ENCODE data around the gene C4orf33.
"Not testable (repeated sequence)": the region's sequence is repeated elsewhere in the genome, so short reads cannot be mapped to it uniquely, and the experiment has no call there.

Gene C4orf33

GRCh38 chr4:129113919-129114318, 18.0 kb downstream of the C4orf33 start:
- H3K27me3 ChIP-seq (replicated peaks; ENCODE audit: control insufficient read depth, insufficient read depth, low read length, poor library complexity, severe bottlenecking): no peaks in the 10 kb centered on the region
- H3K9me3 ChIP-seq (ENCODE audit: control insufficient read depth, low read length): no peaks in the 10 kb centered on the region
- H3K4me3 ChIP-seq (ENCODE audit: insufficient read depth, low read depth, low read length, poor library complexity, severe bottlenecking): no peak overlapping the region
- no peak overlapping the region for H3K27ac ChIP-seq (ENCODE audit: insufficient read depth, low read length, poor library complexity, severe bottlenecking)
- no peaks in the 10 kb centered on the region for H3K36me3 ChIP-seq (ENCODE audit: control insufficient read depth, insufficient read depth, low read length)
- H3K4me1 ChIP-seq (ENCODE audit: control insufficient read depth, insufficient read depth, low read length, poor library complexity, severe bottlenecking): no peaks in the 10 kb centered on the region
- DNase-seq: no peak

GRCh38 chr4:129117705-129118104, 21.8 kb downstream of the C4orf33 start:
- H3K4me1 ChIP-seq (ENCODE audit: control insufficient read depth, insufficient read depth, low read length, poor library complexity, severe bottlenecking): no peaks in the 10 kb centered on the region
- no peaks in the 10 kb centered on the region for H3K9me3 ChIP-seq (ENCODE audit: control insufficient read depth, low read length)
- no peak overlapping the region for H3K4me3 ChIP-seq (ENCODE audit: insufficient read depth, low read depth, low read length, poor library complexity, severe bottlenecking)
- H3K27ac ChIP-seq (ENCODE audit: insufficient read depth, low read length, poor library complexity, severe bottlenecking): no peak overlapping the region
- no peak for DNase-seq
- no peaks in the 10 kb centered on the region for H3K27me3 ChIP-seq (replicated peaks; ENCODE audit: control insufficient read depth, insufficient read depth, low read length, poor library complexity, severe bottlenecking)
- no peaks in the 10 kb centered on the region for H3K36me3 ChIP-seq (ENCODE audit: control insufficient read depth, insufficient read depth, low read length)

DNA sequence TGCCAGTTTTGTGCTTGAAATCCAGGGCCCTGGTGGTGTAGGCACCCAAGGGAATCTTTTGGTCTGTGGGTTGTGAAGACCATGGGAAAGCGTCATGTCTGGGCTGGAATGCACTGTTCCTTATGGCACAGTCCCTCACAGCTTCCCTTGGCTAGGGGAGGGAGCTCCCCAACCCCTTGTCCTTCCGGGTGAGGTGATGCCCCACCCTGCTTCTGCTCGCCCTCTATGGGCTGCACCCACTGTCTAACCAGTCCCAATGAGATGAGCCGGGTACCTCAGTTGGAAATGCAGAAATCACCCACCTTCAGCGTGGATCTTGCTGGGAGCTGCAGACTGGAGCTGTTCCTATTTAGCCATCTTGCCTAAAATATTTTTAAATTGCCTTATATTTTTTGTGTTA, 30.7 kb downstream of the C4orf33 start:
- not testable (repeated sequence) for H3K27ac ChIP-seq (ENCODE audit: insufficient read depth, low read length, poor library complexity, severe bottlenecking); H3K36me3 ChIP-seq (ENCODE audit: control insufficient read depth, insufficient read depth, low read length); H3K9me3 ChIP-seq (ENCODE audit: control insufficient read depth, low read length); H3K27me3 ChIP-seq (replicated peaks; ENCODE audit: control insufficient read depth, insufficient read depth, low read length, poor library complexity, severe bottlenecking); DNase-seq; H3K4me1 ChIP-seq (ENCODE audit: control insufficient read depth, insufficient read depth, low read length, poor library complexity, severe bottlenecking); H3K4me3 ChIP-seq (ENCODE audit: insufficient read depth, low read depth, low read length, poor library complexity, severe bottlenecking)

- Histone ChIP-seq H3K36me3 (ENCODE audit: control insufficient read depth, insufficient read depth, low read length) (no peaks in the 10 kb centered on the region), H3K27me3 (replicated peaks; ENCODE audit: control insufficient read depth, insufficient read depth, low read length, poor library complexity, severe bottlenecking) (no peaks in the 10 kb centered on the region), H3K4me3 (ENCODE audit: insufficient read depth, low read depth, low read length, poor library complexity, severe bottlenecking) (no peak overlapping the region), H3K4me1 (ENCODE audit: control insufficient read depth, insufficient read depth, low read length, poor library complexity, severe bottlenecking) (no peaks in the 10 kb centered on the region), H3K9me3 (ENCODE audit: control insufficient read depth, low read length) (no peaks in the 10 kb centered on the region), H3K27ac (ENCODE audit: insufficient read depth, low read length, poor library complexity, severe bottlenecking) (no peak overlapping the region)
- DNase-seq: no peak
Observed at GRCh38 chr4:129129143-129129542, 33.2 kb downstream of the C4orf33 start.

DNA sequence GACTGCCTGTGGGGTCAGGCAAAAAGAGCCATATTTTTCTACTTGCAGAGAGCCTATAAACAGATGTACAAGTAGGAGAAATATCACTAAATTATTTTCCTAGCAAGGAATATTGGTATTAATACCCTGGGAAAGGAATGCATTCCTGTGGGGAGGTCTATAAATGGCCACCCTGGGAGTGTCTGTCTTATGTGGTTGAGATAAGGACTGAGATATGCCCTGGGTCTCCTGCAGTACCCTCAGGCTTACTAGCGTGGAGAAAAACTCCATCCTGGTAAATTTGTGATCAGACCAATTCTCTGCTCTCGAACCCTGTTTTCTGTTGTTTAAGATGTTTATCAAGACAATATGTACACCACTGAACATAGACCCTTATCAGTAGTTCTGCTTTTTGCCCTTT, 35.4 kb downstream of the C4orf33 start:
- Histone ChIP-seq H3K36me3 (ENCODE audit: control insufficient read depth, insufficient read depth, low read length) (no peaks in the 10 kb centered on the region), H3K4me1 (ENCODE audit: control insufficient read depth, insufficient read depth, low read length, poor library complexity, severe bottlenecking) (no peaks in the 10 kb centered on the region), H3K4me3 (ENCODE audit: insufficient read depth, low read depth, low read length, poor library complexity, severe bottlenecking) (no peak overlapping the region), H3K9me3 (ENCODE audit: control insufficient read depth, low read length) (no peaks in the 10 kb centered on the region), H3K27me3 (replicated peaks; ENCODE audit: control insufficient read depth, insufficient read depth, low read length, poor library complexity, severe bottlenecking) (no peaks in the 10 kb centered on the region), H3K27ac (ENCODE audit: insufficient read depth, low read length, poor library complexity, severe bottlenecking) (no peak overlapping the region)
- no peak for DNase-seq

GRCh38 chr4:129136433-129136832, 40.5 kb downstream of the C4orf33 start:
- H3K9me3 ChIP-seq (ENCODE audit: control insufficient read depth, low read length): no peaks in the 10 kb centered on the region
- H3K27me3 ChIP-seq (replicated peaks; ENCODE audit: control insufficient read depth, insufficient read depth, low read length, poor library complexity, severe bottlenecking): no peaks in the 10 kb centered on the region
- H3K4me3 ChIP-seq (ENCODE audit: insufficient read depth, low read depth, low read length, poor library complexity, severe bottlenecking): no peak overlapping the region
- no peaks in the 10 kb centered on the region for H3K4me1 ChIP-seq (ENCODE audit: control insufficient read depth, insufficient read depth, low read length, poor library complexity, severe bottlenecking)
- no peak for DNase-seq
- no peaks in the 10 kb centered on the region for H3K36me3 ChIP-seq (ENCODE audit: control insufficient read depth, insufficient read depth, low read length)
- H3K27ac ChIP-seq (ENCODE audit: insufficient read depth, low read length, poor library complexity, severe bottlenecking): no peak overlapping the region

- Histone ChIP-seq H3K27ac (ENCODE audit: insufficient read depth, low read length, poor library complexity, severe bottlenecking) (no peak overlapping the region), H3K27me3 (replicated peaks; ENCODE audit: control insufficient read depth, insufficient read depth, low read length, poor library complexity, severe bottlenecking) (no peaks in the 10 kb centered on the region), H3K36me3 (ENCODE audit: control insufficient read depth, insufficient read depth, low read length) (no peaks in the 10 kb centered on the region), H3K9me3 (ENCODE audit: control insufficient read depth, low read length) (no peaks in the 10 kb centered on the region), H3K4me1 (ENCODE audit: control insufficient read depth, insufficient read depth, low read length, poor library complexity, severe bottlenecking) (no peaks in the 10 kb centered on the region), H3K4me3 (ENCODE audit: insufficient read depth, low read depth, low read length, poor library complexity, severe bottlenecking) (no peak overlapping the region)
- no peak for DNase-seq
Observed at GRCh38 chr4:129138810-129139496, 43.0 kb downstream of the C4orf33 start.

DNA sequence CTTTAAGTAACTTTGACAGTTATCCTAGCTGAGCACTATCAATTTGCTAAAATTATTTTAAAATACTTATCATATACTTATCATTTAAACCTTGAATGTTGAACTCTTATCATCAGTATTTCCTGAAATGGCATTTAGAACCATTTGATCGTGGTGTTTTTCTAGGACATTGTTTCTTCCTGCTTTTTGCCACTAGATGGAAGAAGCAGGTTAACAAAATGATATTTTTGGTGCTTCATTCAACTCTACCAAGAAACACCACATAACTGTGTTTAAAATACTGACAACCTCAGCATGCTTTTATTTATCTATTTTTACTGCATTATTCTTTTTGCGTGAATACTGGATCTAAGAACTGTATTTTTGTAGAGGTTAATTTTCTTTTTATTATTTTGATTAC, 44.6 kb downstream of the C4orf33 start:
- H3K4me1 ChIP-seq (ENCODE audit: control insufficient read depth, insufficient read depth, low read length, poor library complexity, severe bottlenecking): no peaks in the 10 kb centered on the region
- H3K4me3 ChIP-seq (ENCODE audit: insufficient read depth, low read depth, low read length, poor library complexity, severe bottlenecking): no peak overlapping the region
- no peaks in the 10 kb centered on the region for H3K9me3 ChIP-seq (ENCODE audit: control insufficient read depth, low read length)
- H3K27me3 ChIP-seq (replicated peaks; ENCODE audit: control insufficient read depth, insufficient read depth, low read length, poor library complexity, severe bottlenecking): no peaks in the 10 kb centered on the region
- no peak for DNase-seq
- no peak overlapping the region for H3K27ac ChIP-seq (ENCODE audit: insufficient read depth, low read length, poor library complexity, severe bottlenecking)
- H3K36me3 ChIP-seq (ENCODE audit: control insufficient read depth, insufficient read depth, low read length): no peaks in the 10 kb centered on the region

GRCh38 chr4:129143359-129143758, 47.4 kb downstream of the C4orf33 start:
- Histone ChIP-seq H3K9me3 (ENCODE audit: control insufficient read depth, low read length) (no peaks in the 10 kb centered on the region), H3K27ac (ENCODE audit: insufficient read depth, low read length, poor library complexity, severe bottlenecking) (no peak overlapping the region), H3K36me3 (ENCODE audit: control insufficient read depth, insufficient read depth, low read length) (no peaks in the 10 kb centered on the region), H3K4me1 (ENCODE audit: control insufficient read depth, insufficient read depth, low read length, poor library complexity, severe bottlenecking) (no peaks in the 10 kb centered on the region), H3K27me3 (replicated peaks; ENCODE audit: control insufficient read depth, insufficient read depth, low read length, poor library complexity, severe bottlenecking) (no peaks in the 10 kb centered on the region), H3K4me3 (ENCODE audit: insufficient read depth, low read depth, low read length, poor library complexity, severe bottlenecking) (no peak overlapping the region)
- no peak for DNase-seq

GRCh38 chr4:129144755-129145206, 48.8 kb downstream of the C4orf33 start:
- Histone ChIP-seq H3K27ac (ENCODE audit: insufficient read depth, low read length, poor library complexity, severe bottlenecking) (no peak overlapping the region), H3K27me3 (replicated peaks; ENCODE audit: control insufficient read depth, insufficient read depth, low read length, poor library complexity, severe bottlenecking) (no peaks in the 10 kb centered on the region), H3K9me3 (ENCODE audit: control insufficient read depth, low read length) (no peaks in the 10 kb centered on the region), H3K4me1 (ENCODE audit: control insufficient read depth, insufficient read depth, low read length, poor library complexity, severe bottlenecking) (no peaks in the 10 kb centered on the region), H3K4me3 (ENCODE audit: insufficient read depth, low read depth, low read length, poor library complexity, severe bottlenecking) (no peak overlapping the region), H3K36me3 (ENCODE audit: control insufficient read depth, insufficient read depth, low read length) (no peaks in the 10 kb centered on the region)
- DNase-seq: no peak

Data from effector memory CD4-positive, alpha-beta T cell (primary cell).